SK-N-SH (cell line): ENCODE results near the gene FAM199X.

ENCODE experiments used
- CTCF ChIP-seq: fragments of 200-600 bp; sonication (generic); IDR thresholded peaks from 2 replicates; pipeline ENCODE4 v1.6.1; 2017; ENCODE audit warnings: antibody characterized with exemption, mild to moderate bottlenecking, moderate library complexity
- FOSL2 ChIP-seq: IDR thresholded peaks from 2 replicates; pipeline ENCODE4 v1.4.0; 2012; ENCODE audit warnings: low read depth, mild to moderate bottlenecking, moderate library complexity, borderline replicate concordance
- GABPA ChIP-seq: IDR thresholded peaks from 2 replicates; pipeline ENCODE4 v1.4.0; 2012; ENCODE audit warnings: low read depth, mild to moderate bottlenecking
- NRF1 ChIP-seq: IDR thresholded peaks from 2 replicates; pipeline ENCODE4 v1.6.1; 2012; ENCODE audit warnings: low read depth, mild to moderate bottlenecking, low read length
- RCOR1 ChIP-seq: fragments of 150-350 bp; IDR thresholded peaks from 2 replicates; pipeline ENCODE4 v1.6.1; 2017; ENCODE audit warnings: antibody characterized with exemption, low read length
- TAF1 ChIP-seq: IDR thresholded peaks from 2 replicates; pipeline ENCODE4 v1.6.1; 2012; ENCODE audit warnings: low read depth, mild to moderate bottlenecking, low read length, moderate library complexity, borderline replicate concordance
- YY1 ChIP-seq: IDR thresholded peaks from 2 replicates; pipeline ENCODE4 v1.4.0; 2012; ENCODE audit warnings: low read depth, mild to moderate bottlenecking
- TF ChIP-seq, protein P1 (sequence below): IDR thresholded peaks from 2 replicates; pipeline ENCODE4 v1.4.0; 2012; ENCODE audit warnings: low read depth, borderline replicate concordance
- TF ChIP-seq, protein P2 (sequence below): IDR thresholded peaks from 2 replicates; pipeline ENCODE4 v1.6.1; 2012; ENCODE audit warnings: mild to moderate bottlenecking, low read depth, low read length, moderate library complexity

DNA sequence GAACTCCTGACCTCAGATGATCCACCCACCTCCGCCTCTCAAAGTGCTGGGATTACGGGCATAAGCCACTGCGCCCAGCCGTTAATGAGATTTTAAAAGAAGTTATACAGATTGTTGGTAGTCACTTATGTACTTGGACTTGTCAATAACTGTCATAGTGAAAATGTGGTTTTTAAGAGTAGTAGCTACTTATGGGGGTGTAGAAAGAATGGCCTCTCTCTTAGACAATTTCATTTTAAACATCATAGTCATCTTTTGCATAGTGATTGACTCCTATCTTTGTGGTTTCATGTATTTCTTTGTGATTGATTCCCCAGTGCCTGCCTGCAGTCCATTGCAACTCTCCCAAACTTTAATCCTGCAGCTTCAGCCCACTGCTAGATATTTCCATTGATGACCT, 17.4 kb downstream of the FAM199X start:
- TF ChIP-seq NRF1 = no peak
- TF ChIP-seq, protein P1, sequence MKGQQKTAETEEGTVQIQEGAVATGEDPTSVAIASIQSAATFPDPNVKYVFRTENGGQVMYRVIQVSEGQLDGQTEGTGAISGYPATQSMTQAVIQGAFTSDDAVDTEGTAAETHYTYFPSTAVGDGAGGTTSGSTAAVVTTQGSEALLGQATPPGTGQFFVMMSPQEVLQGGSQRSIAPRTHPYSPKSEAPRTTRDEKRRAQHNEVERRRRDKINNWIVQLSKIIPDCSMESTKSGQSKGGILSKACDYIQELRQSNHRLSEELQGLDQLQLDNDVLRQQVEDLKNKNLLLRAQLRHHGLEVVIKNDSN = no peak
- TF ChIP-seq CTCF = no peak
- TF ChIP-seq TAF1 = no peak
- no peak for TF ChIP-seq YY1
- TF ChIP-seq, protein P2, sequence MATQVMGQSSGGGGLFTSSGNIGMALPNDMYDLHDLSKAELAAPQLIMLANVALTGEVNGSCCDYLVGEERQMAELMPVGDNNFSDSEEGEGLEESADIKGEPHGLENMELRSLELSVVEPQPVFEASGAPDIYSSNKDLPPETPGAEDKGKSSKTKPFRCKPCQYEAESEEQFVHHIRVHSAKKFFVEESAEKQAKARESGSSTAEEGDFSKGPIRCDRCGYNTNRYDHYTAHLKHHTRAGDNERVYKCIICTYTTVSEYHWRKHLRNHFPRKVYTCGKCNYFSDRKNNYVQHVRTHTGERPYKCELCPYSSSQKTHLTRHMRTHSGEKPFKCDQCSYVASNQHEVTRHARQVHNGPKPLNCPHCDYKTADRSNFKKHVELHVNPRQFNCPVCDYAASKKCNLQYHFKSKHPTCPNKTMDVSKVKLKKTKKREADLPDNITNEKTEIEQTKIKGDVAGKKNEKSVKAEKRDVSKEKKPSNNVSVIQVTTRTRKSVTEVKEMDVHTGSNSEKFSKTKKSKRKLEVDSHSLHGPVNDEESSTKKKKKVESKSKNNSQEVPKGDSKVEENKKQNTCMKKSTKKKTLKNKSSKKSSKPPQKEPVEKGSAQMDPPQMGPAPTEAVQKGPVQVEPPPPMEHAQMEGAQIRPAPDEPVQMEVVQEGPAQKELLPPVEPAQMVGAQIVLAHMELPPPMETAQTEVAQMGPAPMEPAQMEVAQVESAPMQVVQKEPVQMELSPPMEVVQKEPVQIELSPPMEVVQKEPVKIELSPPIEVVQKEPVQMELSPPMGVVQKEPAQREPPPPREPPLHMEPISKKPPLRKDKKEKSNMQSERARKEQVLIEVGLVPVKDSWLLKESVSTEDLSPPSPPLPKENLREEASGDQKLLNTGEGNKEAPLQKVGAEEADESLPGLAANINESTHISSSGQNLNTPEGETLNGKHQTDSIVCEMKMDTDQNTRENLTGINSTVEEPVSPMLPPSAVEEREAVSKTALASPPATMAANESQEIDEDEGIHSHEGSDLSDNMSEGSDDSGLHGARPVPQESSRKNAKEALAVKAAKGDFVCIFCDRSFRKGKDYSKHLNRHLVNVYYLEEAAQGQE = no peak
- TF ChIP-seq RCOR1 = no peak
- no peak for TF ChIP-seq GABPA
- no peak for TF ChIP-seq FOSL2
